SK-N-SH (cell line): Measurements from ENCODE around the gene GMEB1. TPM values are rescaled to one million over a fixed set of nuclear protein-coding genes. Genes with fewer than 3 reads are reported as not detected.

Experiments used
- CTCF ChIA-PET: fragments of 300-600, 350-600 bp; formaldehyde crosslinking; extraction: SDS; loops from one replicate; lab custom pipeline; 2021; lab: Yijun Ruan, JAX
- POLR2A ChIA-PET: fragments of 350-600 bp; sonication (Branson Sonifier 250); formaldehyde crosslinking; extraction: SDS; loops from one replicate; lab custom pipeline; 2020; ENCODE audit warnings: antibody characterized with exemption, inconsistent platforms; lab: Yijun Ruan, JAX
- DNase-seq: peaks from one replicate; pipeline ENCODE4 v3.0.0; 2012
- H2AFZ ChIP-seq: fragments of 200-600 bp; sonication (generic); 2 replicates; pipeline ENCODE4 v1.8.1; 2016; ENCODE audit warnings: antibody characterized with exemption, mild to moderate bottlenecking, low read depth
- H3F3A ChIP-seq: fragments of 200-600 bp; sonication (generic); replicated peaks from 2 replicates; pipeline ENCODE3; 2016; ENCODE audit warnings: antibody characterized with exemption, mild to moderate bottlenecking; ENCODE audit not compliant: insufficient read depth
- H3K27ac ChIP-seq, 2 experiments: fragments of 200-500 bp in 1 of 2; fragments of 200-600 bp in 1 of 2; sonication (Bioruptor generic) in 1 of 2; sonication (generic), shearing (Covaris generic) in 1 of 2; 2 replicates each; pipeline versions ENCODE4 v1.5.1 to v1.6.1; 2014 to 2016; ENCODE audit warnings: low read depth in 2 of 2, inconsistent platforms in 1 of 2, low read length in 1 of 2, mild to moderate bottlenecking in 1 of 2, mixed read lengths in 1 of 2
- H3K27me3 ChIP-seq: fragments of 200-600 bp; sonication (generic), shearing (Covaris generic); 2 replicates; pipeline ENCODE4 v1.6.1; 2016; ENCODE audit warnings: mixed run types; ENCODE audit not compliant: insufficient read depth
- H3K36me3 ChIP-seq, 2 experiments: fragments of 200-500 bp in 1 of 2; fragments of 200-600 bp in 1 of 2; sonication (Bioruptor generic) in 1 of 2; sonication (generic) in 1 of 2; replicated peaks in 1 of 2; 2 replicates each; pipeline versions ENCODE3 to v1.5.1; 2014 to 2016; ENCODE audit warnings: low read length in 1 of 2, mild to moderate bottlenecking in 1 of 2; ENCODE audit not compliant: insufficient read depth in 2 of 2, control insufficient read depth in 1 of 2
- H3K4me1 ChIP-seq, 2 experiments: fragments of 200-500 bp in 1 of 2; fragments of 200-600 bp in 1 of 2; sonication (Bioruptor generic) in 1 of 2; sonication (generic), shearing (Covaris generic) in 1 of 2; 2 replicates each; pipeline versions ENCODE4 v1.5.1 to v1.6.1; 2014 to 2016; ENCODE audit warnings: low read depth in 1 of 2, low read length in 1 of 2, mixed run types in 1 of 2; ENCODE audit not compliant: insufficient read depth in 2 of 2, control insufficient read depth in 1 of 2
- H3K4me2 ChIP-seq: fragments of 200-600 bp; sonication (generic), shearing (Covaris generic); 2 replicates; pipeline ENCODE4 v1.6.1; 2017; ENCODE audit warnings: mixed run types
- H3K4me3 ChIP-seq, 2 experiments: fragments of 200-500 bp in 1 of 2; fragments of 200-600 bp in 1 of 2; sonication (Bioruptor generic) in 1 of 2; sonication (generic), shearing (Covaris generic) in 1 of 2; 2 replicates each; pipeline versions ENCODE4 v1.5.1 to v1.8.1; 2014 to 2016; ENCODE audit warnings: low read depth in 2 of 2, inconsistent platforms in 1 of 2, low read length in 1 of 2, mild to moderate bottlenecking in 1 of 2, mixed read lengths in 1 of 2, moderate library complexity in 1 of 2
- H3K79me2 ChIP-seq: fragments of 200-600 bp; sonication (generic); 2 replicates; pipeline ENCODE4 v1.8.1; 2017; ENCODE audit warnings: mild to moderate bottlenecking; ENCODE audit not compliant: insufficient read depth
- H3K9ac ChIP-seq: fragments of 200-600 bp; sonication (generic); 2 replicates; pipeline ENCODE4 v1.6.1; 2017; ENCODE audit warnings: mixed run types
- H3K9me2 ChIP-seq: fragments of 200-600 bp; sonication (generic); 2 replicates; pipeline ENCODE4 v1.6.1; 2017; ENCODE audit warnings: mixed run types
- H3K9me3 ChIP-seq: fragments of 200-600 bp; sonication (generic); 2 replicates; pipeline ENCODE4 v1.6.1; 2017; ENCODE audit warnings: mixed run types, mild to moderate bottlenecking, moderate library complexity
- H4K20me1 ChIP-seq: fragments of 200-600 bp; sonication (generic); 2 replicates; pipeline ENCODE4 v1.6.1; 2017; ENCODE audit warnings: mild to moderate bottlenecking, mixed run types; ENCODE audit not compliant: insufficient read depth
- CHD2 ChIP-seq: fragments of 150-350 bp; IDR thresholded peaks from 2 replicates; pipeline ENCODE4 v1.6.1; 2018; ENCODE audit warnings: low read length; ENCODE audit not compliant: partially characterized antibody
- EP300 ChIP-seq, 2 experiments: IDR thresholded peaks; 2 replicates each; pipeline versions ENCODE4 v1.4.0 to v1.6.1; 2012; ENCODE audit warnings: borderline replicate concordance in 1 of 2, low read depth in 1 of 2, low read length in 1 of 2
- EZH2phosphoT487 ChIP-seq: fragments of 200-600 bp; sonication (generic); IDR thresholded peaks from 2 replicates; pipeline ENCODE4 v1.6.1; 2017; ENCODE audit warnings: low read depth, mixed run types, mild to moderate bottlenecking, antibody characterized with exemption, moderate library complexity, borderline replicate concordance
- FOSL2 ChIP-seq: IDR thresholded peaks from 2 replicates; pipeline ENCODE4 v1.4.0; 2012; ENCODE audit warnings: low read depth, mild to moderate bottlenecking, moderate library complexity, borderline replicate concordance
- FOXJ3 ChIP-seq: sonication (generic); formaldehyde crosslinking; IDR thresholded peaks from 2 replicates; pipeline ENCODE4 v1.5.1; 2020; ENCODE audit warnings: mild to moderate bottlenecking, missing genetic modification reagents
- FOXM1 ChIP-seq: IDR thresholded peaks from 2 replicates; pipeline ENCODE4 v1.4.0; 2012; ENCODE audit warnings: low read depth, mild to moderate bottlenecking
- GATA2 ChIP-seq: sonication (generic); formaldehyde crosslinking; IDR thresholded peaks from 2 replicates; pipeline ENCODE4 v1.5.0; 2020; ENCODE audit warnings: mild to moderate bottlenecking, missing genetic modification reagents
- JUND ChIP-seq: IDR thresholded peaks from 2 replicates; pipeline ENCODE4 v1.4.0; 2012
- MEF2A ChIP-seq: IDR thresholded peaks from 2 replicates; pipeline ENCODE4 v1.4.0; 2012; ENCODE audit warnings: low read depth, borderline replicate concordance
- MXI1 ChIP-seq: IDR thresholded peaks from 2 replicates; pipeline ENCODE4 v1.6.1; 2012; ENCODE audit warnings: mild to moderate bottlenecking, low read depth, low read length, improper control_type of control experiment
- NFIC ChIP-seq: IDR thresholded peaks from 2 replicates; pipeline ENCODE4 v1.4.0; 2012; ENCODE audit warnings: borderline replicate concordance
- NRF1 ChIP-seq: IDR thresholded peaks from 2 replicates; pipeline ENCODE4 v1.6.1; 2012; ENCODE audit warnings: low read depth, mild to moderate bottlenecking, low read length
- RFX5 ChIP-seq: IDR thresholded peaks from 2 replicates; pipeline ENCODE4 v1.6.1; 2012; ENCODE audit warnings: mild to moderate bottlenecking, improper control_type of control experiment, low read length
- RXRA ChIP-seq: IDR thresholded peaks from 2 replicates; pipeline ENCODE4 v1.4.0; 2012; ENCODE audit warnings: low read depth, mild to moderate bottlenecking, borderline replicate concordance
- YY1 ChIP-seq: IDR thresholded peaks from 2 replicates; pipeline ENCODE4 v1.4.0; 2012; ENCODE audit warnings: low read depth, mild to moderate bottlenecking
- WGBS: methylation state at CpG from one replicate; pipeline ENCODE4 v1.1.6; 2017; ENCODE audit warnings: low lambda C conversion rate; 5-methylcytosine and 5-hydroxymethylcytosine counted together
- polyA plus RNA-seq, 3 experiments: library from polyadenylated mRNA; depleted of rRNA; stranded (reverse); fragments of >200 nt; gene quantifications; 2 replicates each; pipeline ENCODE4 v1.2.3, GENCODE V29; 2012
- TF ChIP-seq, protein P1 (sequence below): IDR thresholded peaks from 2 replicates; pipeline ENCODE4 v1.4.0; 2012; ENCODE audit warnings: low read depth, borderline replicate concordance
- TF ChIP-seq, protein P2 (sequence below): IDR thresholded peaks from 2 replicates; pipeline ENCODE4 v1.4.0; 2012; ENCODE audit warnings: low read depth, borderline replicate concordance
- TF ChIP-seq, protein P3 (sequence below): fragments of 200-600 bp; sonication (generic); IDR thresholded peaks from 2 replicates; pipeline ENCODE4 v1.6.1; 2017; ENCODE audit warnings: antibody characterized with exemption, mild to moderate bottlenecking, moderate library complexity
- TF ChIP-seq, protein P4 (sequence below): IDR thresholded peaks from 2 replicates; pipeline ENCODE4 v1.6.1; 2012; ENCODE audit warnings: mild to moderate bottlenecking, low read depth, low read length, moderate library complexity

GMEB1 gene
- polyA plus RNA-seq, 1 of the 3 experiments (the other 2 are of a cell fraction), result 3.6 TPM

DNA sequence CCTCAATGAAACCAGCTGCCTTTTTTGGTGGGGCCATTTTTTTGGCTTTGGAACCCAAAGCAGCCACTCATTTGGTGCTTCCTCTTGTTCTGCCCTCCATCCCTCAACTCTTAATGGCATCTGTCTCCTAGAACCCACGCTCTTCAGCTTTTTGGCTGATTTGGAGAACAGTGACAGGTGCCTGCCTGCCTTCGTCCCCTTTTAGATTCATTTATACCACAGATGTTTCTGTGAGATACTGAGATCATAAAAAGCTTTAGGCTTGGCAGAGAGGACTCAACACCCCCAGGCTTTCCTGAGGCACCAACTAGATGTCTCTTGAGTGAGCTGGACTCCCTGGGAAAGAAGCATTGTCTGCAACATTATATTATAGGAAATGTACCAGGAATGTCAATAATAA is 47.8 kb downstream of the GMEB1 start:
- H3K9me2 ChIP-seq, result no peaks in the 10 kb centered on the region
- TF ChIP-seq FOXJ3 (CRISPR knock-in tag) (no peak), FOSL2 (no peak), YY1 (no peak), NFIC (no peak), NRF1 (no peak), RFX5 (no peak)
- TF ChIP-seq, protein P1, sequence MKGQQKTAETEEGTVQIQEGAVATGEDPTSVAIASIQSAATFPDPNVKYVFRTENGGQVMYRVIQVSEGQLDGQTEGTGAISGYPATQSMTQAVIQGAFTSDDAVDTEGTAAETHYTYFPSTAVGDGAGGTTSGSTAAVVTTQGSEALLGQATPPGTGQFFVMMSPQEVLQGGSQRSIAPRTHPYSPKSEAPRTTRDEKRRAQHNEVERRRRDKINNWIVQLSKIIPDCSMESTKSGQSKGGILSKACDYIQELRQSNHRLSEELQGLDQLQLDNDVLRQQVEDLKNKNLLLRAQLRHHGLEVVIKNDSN, result no peak
- TF ChIP-seq, all 33 proteins: peak for 0
- Histone ChIP-seq H2AFZ (no peak overlapping the region), H3F3A (peaks cover 7% of the 10 kb centered on the region), H3K4me1 (peaks cover 3 to 6% of the 10 kb centered on the region in 2 experiments; a peak in 3 of 4 replicates), H3K9ac (no peak overlapping the region), H3K27ac (no peak overlapping the region), H3K4me2 (no peak overlapping the region), H3K36me3 (peaks cover 5 to 19% of the 10 kb centered on the region in 2 experiments), H3K4me3 (no peak overlapping the region), H4K20me1 (no peaks in the 10 kb centered on the region), H3K27me3 (no peaks in the 10 kb centered on the region), H3K9me3 (no peaks in the 10 kb centered on the region), H3K79me2 (no peaks in the 10 kb centered on the region)
- ChIA-PET CTCF (interaction anchor here (1.3 to 3.3 kb wide), 2 partner anchors 15 to 20 kb away, joined by 3 to 15 read pairs; partner anchors contain the start of gene YTHDF2), POLR2A (no interaction called here)
- 98% methylated on average over 2 of the region's 2 CpGs for WGBS
- DNase-seq, result no peak

DNA sequence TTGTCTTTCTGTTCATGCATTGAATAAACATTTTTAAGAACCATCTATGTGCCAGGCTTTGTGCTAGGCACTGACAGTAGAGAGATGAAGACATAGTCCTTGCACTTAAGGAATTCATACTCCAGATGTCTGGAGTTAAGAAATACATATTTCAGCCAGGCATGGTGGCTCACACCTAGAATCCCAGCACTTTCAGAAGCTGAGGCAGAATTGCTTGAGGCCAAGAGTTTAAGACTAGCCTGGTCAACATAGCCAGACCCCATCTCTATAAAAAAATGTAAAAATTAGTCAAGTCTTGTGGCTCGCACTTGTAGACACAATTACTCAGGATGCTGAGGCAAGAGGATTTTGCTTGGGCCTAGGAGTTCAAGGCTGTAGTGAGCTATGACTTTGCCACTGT is 49.6 kb downstream of the GMEB1 start:
- POLR2A ChIA-PET, result no interaction called here
- TF ChIP-seq RXRA, result no peak
- TF ChIP-seq RFX5, result no peak
- TF ChIP-seq, protein P2, sequence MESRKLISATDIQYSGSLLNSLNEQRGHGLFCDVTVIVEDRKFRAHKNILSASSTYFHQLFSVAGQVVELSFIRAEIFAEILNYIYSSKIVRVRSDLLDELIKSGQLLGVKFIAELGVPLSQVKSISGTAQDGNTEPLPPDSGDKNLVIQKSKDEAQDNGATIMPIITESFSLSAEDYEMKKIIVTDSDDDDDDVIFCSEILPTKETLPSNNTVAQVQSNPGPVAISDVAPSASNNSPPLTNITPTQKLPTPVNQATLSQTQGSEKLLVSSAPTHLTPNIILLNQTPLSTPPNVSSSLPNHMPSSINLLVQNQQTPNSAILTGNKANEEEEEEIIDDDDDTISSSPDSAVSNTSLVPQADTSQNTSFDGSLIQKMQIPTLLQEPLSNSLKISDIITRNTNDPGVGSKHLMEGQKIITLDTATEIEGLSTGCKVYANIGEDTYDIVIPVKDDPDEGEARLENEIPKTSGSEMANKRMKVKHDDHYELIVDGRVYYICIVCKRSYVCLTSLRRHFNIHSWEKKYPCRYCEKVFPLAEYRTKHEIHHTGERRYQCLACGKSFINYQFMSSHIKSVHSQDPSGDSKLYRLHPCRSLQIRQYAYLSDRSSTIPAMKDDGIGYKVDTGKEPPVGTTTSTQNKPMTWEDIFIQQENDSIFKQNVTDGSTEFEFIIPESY, result no peak
- TF ChIP-seq, protein P3, sequence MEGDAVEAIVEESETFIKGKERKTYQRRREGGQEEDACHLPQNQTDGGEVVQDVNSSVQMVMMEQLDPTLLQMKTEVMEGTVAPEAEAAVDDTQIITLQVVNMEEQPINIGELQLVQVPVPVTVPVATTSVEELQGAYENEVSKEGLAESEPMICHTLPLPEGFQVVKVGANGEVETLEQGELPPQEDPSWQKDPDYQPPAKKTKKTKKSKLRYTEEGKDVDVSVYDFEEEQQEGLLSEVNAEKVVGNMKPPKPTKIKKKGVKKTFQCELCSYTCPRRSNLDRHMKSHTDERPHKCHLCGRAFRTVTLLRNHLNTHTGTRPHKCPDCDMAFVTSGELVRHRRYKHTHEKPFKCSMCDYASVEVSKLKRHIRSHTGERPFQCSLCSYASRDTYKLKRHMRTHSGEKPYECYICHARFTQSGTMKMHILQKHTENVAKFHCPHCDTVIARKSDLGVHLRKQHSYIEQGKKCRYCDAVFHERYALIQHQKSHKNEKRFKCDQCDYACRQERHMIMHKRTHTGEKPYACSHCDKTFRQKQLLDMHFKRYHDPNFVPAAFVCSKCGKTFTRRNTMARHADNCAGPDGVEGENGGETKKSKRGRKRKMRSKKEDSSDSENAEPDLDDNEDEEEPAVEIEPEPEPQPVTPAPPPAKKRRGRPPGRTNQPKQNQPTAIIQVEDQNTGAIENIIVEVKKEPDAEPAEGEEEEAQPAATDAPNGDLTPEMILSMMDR, result no peak
- TF ChIP-seq JUND, result no peak
- TF ChIP-seq GATA2 (CRISPR knock-in tag), result no peak
- no peak for TF ChIP-seq FOXJ3 (CRISPR knock-in tag)
- no peak for TF ChIP-seq FOSL2
- no peak for TF ChIP-seq YY1
- TF ChIP-seq, protein P4, sequence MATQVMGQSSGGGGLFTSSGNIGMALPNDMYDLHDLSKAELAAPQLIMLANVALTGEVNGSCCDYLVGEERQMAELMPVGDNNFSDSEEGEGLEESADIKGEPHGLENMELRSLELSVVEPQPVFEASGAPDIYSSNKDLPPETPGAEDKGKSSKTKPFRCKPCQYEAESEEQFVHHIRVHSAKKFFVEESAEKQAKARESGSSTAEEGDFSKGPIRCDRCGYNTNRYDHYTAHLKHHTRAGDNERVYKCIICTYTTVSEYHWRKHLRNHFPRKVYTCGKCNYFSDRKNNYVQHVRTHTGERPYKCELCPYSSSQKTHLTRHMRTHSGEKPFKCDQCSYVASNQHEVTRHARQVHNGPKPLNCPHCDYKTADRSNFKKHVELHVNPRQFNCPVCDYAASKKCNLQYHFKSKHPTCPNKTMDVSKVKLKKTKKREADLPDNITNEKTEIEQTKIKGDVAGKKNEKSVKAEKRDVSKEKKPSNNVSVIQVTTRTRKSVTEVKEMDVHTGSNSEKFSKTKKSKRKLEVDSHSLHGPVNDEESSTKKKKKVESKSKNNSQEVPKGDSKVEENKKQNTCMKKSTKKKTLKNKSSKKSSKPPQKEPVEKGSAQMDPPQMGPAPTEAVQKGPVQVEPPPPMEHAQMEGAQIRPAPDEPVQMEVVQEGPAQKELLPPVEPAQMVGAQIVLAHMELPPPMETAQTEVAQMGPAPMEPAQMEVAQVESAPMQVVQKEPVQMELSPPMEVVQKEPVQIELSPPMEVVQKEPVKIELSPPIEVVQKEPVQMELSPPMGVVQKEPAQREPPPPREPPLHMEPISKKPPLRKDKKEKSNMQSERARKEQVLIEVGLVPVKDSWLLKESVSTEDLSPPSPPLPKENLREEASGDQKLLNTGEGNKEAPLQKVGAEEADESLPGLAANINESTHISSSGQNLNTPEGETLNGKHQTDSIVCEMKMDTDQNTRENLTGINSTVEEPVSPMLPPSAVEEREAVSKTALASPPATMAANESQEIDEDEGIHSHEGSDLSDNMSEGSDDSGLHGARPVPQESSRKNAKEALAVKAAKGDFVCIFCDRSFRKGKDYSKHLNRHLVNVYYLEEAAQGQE, result no peak
- no peak for TF ChIP-seq CHD2
- TF ChIP-seq FOXM1, result no peak
- TF ChIP-seq EP300 (IDR thresholded peaks at IDR 0.05; ENCODE audit: borderline replicate concordance in 1 of 2, low read depth in 1 of 2, low read length in 1 of 2), result no peak
- TF ChIP-seq MXI1, result no peak
- TF ChIP-seq MEF2A, result no peak
- TF ChIP-seq EZH2phosphoT487, result no peak

More for the DNA sequence above, 49.6 kb downstream of the GMEB1 start:
- Histone ChIP-seq H3K4me3 (no peak overlapping the region), H4K20me1 (no peaks in the 10 kb centered on the region), H3K4me2 (no peak overlapping the region), H3F3A (peaks cover 7% of the 10 kb centered on the region), H3K36me3 (peaks cover 5 to 14% of the 10 kb centered on the region in 2 experiments), H3K79me2 (no peaks in the 10 kb centered on the region), H3K9me3 (no peaks in the 10 kb centered on the region), H2AFZ (no peak overlapping the region), H3K4me1 (peaks cover 3 to 6% of the 10 kb centered on the region in 2 experiments; a peak in 3 of 4 replicates), H3K9me2 (no peaks in the 10 kb centered on the region), H3K27ac (no peak overlapping the region), H3K9ac (no peak overlapping the region), H3K27me3 (no peaks in the 10 kb centered on the region)
- WGBS, result 85% methylated on average over 1 of the region's 1 CpG
- DNase-seq, result no peak
- CTCF ChIA-PET, result interaction anchor here (0.9 to 3.3 kb wide), 3 partner anchors 9 to 39 kb away, joined by 3 to 15 read pairs (median 3); partner anchors contain the start of gene YTHDF2
